LNCAP (cell line): ENCODE data around the gene GPBP1L1.

Source experiments
- TF ChIP-seq, protein P1 (sequence below): fragments of 450-650 bp; IDR thresholded peaks from 2 replicates; pipeline ENCODE4 v1.5.1; 2017; ENCODE audit warnings: mild to moderate bottlenecking

The GPBP1L1 gene

DNA sequence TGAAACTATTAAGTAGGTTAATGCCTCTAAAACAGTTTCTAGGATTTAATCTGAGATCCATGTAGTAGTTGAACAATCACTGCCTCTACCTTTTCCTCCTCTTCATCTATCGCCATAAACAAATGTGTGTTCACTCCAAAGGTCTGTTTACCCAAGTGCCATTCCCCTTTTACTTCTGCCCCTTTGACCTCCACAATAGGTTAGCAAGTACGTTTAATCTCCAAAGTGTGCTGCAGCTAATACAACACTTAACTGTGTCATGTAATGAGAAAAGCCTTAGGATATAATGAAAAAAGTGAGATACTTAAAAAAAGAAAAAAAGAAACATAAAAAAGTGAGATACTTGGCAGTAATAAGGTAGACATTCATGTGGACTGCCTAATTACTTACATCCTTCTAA, 28.2 kb downstream of the GPBP1L1 start:
- TF ChIP-seq, protein P1, sequence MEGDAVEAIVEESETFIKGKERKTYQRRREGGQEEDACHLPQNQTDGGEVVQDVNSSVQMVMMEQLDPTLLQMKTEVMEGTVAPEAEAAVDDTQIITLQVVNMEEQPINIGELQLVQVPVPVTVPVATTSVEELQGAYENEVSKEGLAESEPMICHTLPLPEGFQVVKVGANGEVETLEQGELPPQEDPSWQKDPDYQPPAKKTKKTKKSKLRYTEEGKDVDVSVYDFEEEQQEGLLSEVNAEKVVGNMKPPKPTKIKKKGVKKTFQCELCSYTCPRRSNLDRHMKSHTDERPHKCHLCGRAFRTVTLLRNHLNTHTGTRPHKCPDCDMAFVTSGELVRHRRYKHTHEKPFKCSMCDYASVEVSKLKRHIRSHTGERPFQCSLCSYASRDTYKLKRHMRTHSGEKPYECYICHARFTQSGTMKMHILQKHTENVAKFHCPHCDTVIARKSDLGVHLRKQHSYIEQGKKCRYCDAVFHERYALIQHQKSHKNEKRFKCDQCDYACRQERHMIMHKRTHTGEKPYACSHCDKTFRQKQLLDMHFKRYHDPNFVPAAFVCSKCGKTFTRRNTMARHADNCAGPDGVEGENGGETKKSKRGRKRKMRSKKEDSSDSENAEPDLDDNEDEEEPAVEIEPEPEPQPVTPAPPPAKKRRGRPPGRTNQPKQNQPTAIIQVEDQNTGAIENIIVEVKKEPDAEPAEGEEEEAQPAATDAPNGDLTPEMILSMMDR = no peak

DNA sequence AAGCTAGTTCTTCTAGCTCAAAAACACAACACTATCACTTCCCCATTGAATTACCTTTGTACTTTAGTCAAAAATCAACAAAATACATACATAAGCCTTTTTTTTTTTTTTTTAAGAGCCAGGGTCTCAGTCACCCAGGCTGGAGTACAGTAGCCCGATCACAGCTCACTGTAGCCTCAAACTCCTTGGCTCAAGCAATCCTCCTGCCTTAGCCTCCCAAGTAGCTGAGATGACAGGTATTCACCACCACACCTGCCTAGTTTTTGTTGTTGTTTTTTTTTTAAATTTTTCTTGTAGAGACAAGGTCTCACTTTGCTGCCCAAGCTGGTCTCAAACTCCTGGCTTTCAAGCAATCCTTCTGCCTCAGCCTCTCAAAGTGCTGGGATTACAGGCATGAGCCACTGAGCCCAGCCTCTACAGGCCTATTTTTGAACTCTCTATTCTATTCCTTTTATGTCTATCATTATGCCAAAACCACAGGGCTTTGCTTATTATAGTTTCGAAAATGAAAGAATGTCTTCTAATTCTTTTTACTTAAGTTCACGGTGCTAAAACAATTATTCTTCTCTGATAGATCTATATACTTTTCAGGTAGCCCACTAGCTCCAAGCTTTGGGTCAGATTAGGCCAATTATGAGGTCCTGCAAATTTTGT, 29.6 kb downstream of the GPBP1L1 start:
- TF ChIP-seq, protein P1 = no peak

DNA sequence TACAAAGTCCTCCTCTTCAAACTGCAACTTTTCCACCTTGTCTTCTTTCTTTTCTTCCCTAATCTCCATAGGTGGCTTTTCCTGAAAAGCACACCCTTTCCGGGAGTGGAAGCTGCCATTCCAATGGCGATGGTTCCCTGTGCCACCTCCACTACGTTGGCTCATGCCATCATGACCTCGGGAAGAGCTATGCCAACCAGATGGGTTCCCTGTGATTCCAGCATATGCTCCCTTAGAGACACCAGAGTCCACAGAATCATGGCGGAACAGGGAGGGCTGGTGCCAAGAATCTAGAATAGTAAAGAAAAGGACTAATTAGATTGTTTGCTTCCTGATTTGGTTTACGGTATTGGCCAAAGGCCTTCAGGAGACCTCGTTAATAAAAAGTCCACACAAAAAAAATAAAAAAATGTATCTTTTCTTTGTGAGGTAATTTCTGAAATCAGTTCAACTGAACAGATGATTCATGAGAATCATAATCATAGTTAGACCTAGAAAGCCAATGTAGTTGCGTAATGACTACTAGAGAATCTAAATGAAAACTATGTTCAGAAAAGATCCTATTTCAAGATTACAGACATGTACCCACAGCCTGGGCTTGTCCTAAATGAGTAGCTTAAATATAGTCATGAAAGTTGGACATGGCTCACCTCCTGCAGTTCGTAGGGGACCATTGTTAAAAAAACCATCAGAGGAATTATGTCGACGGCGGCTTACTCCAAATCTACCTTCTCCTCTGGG, 31.6 kb downstream of the GPBP1L1 start:
- TF ChIP-seq, protein P1 = no peak

DNA sequence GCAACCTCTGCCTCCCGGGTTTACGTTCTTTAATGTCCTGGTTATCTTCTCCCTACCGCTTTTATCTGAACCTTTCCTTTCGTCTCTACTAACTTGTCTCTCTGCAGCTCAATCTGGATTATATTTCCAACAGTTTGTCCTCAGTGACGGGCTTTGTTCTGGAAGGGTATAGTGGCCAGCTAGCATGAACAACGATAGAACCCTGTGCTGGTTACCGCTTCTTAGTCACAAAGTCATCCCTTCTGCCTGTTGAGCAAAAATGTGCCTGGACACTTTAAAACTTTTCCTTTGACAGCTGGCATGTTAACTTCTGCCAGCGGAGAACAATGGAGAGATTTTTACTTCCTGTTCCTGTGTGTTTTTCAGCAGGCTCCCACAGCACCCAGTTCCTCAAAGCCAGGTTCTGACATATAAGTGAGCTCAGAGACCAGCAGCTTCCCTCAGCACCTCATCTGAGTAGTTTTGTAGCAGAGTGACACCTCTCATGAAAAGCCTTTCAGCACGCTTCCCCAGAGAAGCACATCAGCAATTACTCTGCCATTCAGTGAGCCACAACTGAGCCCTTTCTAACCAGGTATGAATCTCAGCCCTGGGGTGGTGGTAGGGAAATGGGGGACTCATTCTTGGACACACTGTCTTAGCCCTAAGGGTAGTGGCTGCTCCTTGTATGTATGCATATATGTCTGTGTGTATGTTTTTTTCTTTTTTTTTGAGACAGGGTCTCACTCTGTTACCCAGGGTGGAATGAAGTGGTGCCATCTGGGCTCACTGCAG, 38.9 kb downstream of the GPBP1L1 start:
- TF ChIP-seq, protein P1 = no peak

DNA sequence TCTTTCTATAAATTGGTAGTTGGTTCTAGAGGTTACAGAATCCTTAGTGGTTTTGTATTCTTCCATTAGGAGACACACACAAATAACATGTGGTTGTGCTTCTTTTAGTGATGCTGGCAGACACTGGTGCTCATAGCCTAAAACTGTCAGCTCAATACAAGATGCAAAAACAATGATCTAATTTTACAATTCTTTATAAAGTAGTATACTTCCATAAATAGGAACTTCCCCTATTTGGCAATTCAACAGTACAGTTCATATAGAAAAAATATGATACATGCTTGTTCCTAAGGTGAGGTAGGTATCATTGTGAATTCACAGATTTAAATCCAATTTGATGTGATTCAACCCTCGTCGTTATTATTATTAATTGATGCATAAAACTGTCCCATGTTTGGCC, 41.7 kb downstream of the GPBP1L1 start:
- TF ChIP-seq, protein P1 = no peak

DNA sequence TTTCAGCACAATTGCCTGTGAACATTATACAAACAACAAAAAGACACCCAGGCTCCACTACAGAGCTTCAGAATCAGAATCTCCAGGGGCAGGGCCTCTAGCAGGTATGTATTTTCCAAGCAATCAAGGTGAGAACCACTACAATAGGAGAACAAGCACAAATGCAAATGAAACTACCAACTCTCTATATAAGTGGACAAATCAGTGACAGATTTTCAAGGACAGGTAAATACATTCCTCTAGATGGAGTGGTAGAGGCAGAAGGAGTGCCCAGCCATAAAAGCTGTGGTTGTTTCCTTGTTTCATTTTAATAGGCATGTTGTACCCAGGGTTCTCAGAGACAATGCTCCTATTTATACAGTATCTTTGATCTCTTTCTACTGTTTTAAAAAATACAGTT, 42.4 kb downstream of the GPBP1L1 start:
- TF ChIP-seq, protein P1 = peak; percentile 61

DNA sequence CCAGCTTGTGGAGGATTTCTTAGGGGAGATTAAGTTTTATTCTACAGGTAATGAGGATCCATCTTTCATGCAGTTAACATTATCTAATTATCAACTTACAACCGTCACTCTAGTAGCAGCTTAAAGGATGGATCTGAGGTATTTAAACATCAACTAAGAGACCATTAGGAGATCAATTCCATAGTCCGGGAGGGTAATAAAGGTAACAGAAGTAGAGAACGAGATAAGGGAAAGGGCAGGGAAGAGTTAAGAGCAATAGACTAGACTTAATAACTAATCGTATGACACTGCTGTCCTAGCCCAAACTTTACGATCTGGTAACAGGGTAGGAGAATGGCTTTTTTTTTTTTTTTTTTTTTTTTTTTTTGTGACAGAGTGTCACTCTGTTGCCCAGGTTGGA, 43.0 kb downstream of the GPBP1L1 start:
- TF ChIP-seq, protein P1 = no peak
